SJCRH30 (cell line): ENCODE results near the gene PAX9. TPM values are rescaled to one million over a fixed set of nuclear protein-coding genes. Genes with fewer than 3 reads are reported as not detected.

ENCODE experiments used
- DNase-seq, 2 experiments: peaks; one replicate each; pipeline ENCODE4 v3.0.0-alpha.2; 2015 to 2020
- H3K27ac ChIP-seq: fragments of 250-450 bp; sonication (Bioruptor Pico); 2 replicates; pipeline ENCODE4 v1.5.1; 2020; ENCODE audit warnings: mild to moderate bottlenecking, moderate library complexity
- H3K27me3 ChIP-seq: fragments of 250-450 bp; sonication (Bioruptor Pico); 2 replicates; pipeline ENCODE4 v1.5.1; 2020; ENCODE audit warnings: mild to moderate bottlenecking, moderate library complexity
- H3K36me3 ChIP-seq: fragments of 250-450 bp; sonication (Bioruptor Pico); 2 replicates; pipeline ENCODE4 v1.5.1; 2020; ENCODE audit warnings: mild to moderate bottlenecking, moderate library complexity
- H3K4me1 ChIP-seq: fragments of 250-450 bp; sonication (Bioruptor Pico); 2 replicates; pipeline ENCODE4 v1.5.1; 2020; ENCODE audit warnings: mild to moderate bottlenecking, moderate library complexity
- H3K4me3 ChIP-seq: fragments of 250-450 bp; sonication (Bioruptor Pico); 2 replicates; pipeline ENCODE4 v1.5.1; 2020; ENCODE audit warnings: mild to moderate bottlenecking, moderate library complexity
- H3K9me3 ChIP-seq: fragments of 250-450 bp; sonication (Bioruptor Pico); replicated peaks from 2 replicates; pipeline ENCODE4 v1.5.1; 2020; ENCODE audit warnings: mild to moderate bottlenecking, moderate library complexity
- total RNA-seq: library from RNA; depleted of rRNA; stranded (reverse); fragments of >200 nt; shearing (Covaris generic); gene quantifications from 2 replicates; pipeline ENCODE4 v1.2.3, GENCODE V29; 2014; rRNA removed

Gene PAX9
- total RNA-seq, 1 experiment from 2014 or later, result not detected

DNA sequence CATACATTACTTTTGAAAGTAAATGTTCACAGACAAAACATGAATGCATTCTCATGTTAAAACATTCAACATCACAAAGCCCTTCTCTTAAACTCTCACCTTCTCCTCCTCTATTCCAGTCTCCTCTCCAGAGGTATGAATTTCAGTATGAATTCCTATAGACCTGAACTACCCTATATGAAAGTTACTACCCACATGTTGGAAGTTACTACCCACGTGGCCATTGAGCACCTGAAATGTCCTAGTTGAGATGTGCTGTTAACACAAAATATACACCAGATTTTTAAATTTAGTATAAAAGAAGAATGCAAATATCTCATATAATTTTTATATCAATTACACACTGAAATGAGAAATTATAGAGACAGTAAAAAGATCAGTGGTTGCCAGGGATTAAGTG, 60.2 kb downstream of the PAX9 start:
- DNase-seq, result no peak
- H3K36me3 ChIP-seq, result no peaks in the 10 kb centered on the region
- H3K4me1 ChIP-seq, result no peaks in the 10 kb centered on the region
- no peak overlapping the region for H3K4me3 ChIP-seq
- H3K27me3 ChIP-seq, result no peaks in the 10 kb centered on the region
- no peak overlapping the region for H3K27ac ChIP-seq
- no peaks in the 10 kb centered on the region for H3K9me3 ChIP-seq

DNA sequence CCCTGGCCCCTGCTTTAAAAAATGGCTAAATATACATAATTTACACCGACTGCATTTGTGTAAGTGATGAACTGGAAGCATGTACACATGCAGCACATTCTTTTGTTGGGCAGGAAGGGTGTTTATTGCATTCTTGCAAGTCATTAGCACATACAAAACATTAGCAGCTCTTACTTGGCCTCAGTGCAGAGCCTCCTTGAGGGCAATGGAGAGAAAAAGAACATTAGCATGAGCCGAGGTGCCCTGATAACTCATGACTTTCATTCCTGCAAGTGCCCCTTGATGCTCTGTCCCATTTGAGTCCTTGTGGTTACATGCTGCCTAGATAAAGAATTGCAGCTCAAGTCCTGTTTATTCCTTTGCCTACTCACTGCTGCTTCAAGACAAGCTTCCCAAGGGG, 61.9 kb downstream of the PAX9 start:
- Histone ChIP-seq H3K4me1 (no peaks in the 10 kb centered on the region), H3K36me3 (no peaks in the 10 kb centered on the region), H3K9me3 (no peaks in the 10 kb centered on the region), H3K27ac (no peak overlapping the region), H3K4me3 (no peak overlapping the region), H3K27me3 (no peaks in the 10 kb centered on the region)
- DNase-seq, result no peak

DNA sequence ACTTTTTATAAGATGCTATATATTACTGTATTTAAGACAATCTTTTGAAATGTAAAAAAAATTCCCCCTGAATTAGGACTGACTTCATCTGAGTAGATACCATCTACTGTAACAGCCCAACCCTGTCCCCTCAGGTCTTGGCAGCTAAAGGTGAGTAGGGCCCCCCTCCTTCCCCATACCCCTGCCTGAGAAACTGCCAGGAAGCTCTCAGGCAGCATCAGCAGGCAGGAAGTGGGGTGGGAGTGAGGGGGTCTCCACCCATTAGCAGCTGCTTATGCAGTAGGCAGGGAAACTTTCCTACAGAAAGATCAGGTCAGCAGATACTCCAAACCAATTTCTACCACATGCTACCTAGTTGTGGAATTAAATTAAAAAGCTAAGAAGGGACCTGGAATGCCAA, 62.5 kb downstream of the PAX9 start:
- no peaks in the 10 kb centered on the region for H3K4me1 ChIP-seq
- H3K27me3 ChIP-seq, result no peaks in the 10 kb centered on the region
- no peak overlapping the region for H3K4me3 ChIP-seq
- H3K27ac ChIP-seq, result no peak overlapping the region
- DNase-seq, result no peak
- no peaks in the 10 kb centered on the region for H3K36me3 ChIP-seq
- no peaks in the 10 kb centered on the region for H3K9me3 ChIP-seq

DNA sequence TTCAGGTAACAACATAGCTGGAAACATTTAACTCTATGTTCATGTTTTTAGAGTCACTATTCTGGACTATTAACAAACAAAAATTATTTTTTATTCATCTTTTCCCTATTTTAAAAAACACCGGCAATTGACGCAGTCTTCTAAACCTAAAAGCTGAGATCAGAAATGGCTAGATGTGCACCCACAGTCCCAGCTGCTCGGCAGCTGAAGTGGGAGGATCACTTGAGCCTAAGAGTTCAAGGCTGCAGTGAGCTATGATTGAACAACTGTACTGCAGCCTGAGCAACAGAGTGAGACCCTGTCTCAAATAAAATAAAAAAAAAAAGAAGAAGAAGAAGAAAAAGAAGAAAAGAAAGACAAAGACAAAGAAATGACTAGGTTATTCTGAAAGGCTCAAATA, 64.5 kb downstream of the PAX9 start:
- Histone ChIP-seq H3K27ac (no peak overlapping the region), H3K4me3 (no peak overlapping the region), H3K27me3 (no peaks in the 10 kb centered on the region), H3K36me3 (no peaks in the 10 kb centered on the region), H3K4me1 (no peaks in the 10 kb centered on the region), H3K9me3 (no peaks in the 10 kb centered on the region)
- no peak for DNase-seq

Other genes with a start within 250 kb of the PAX9 start
- gene NKX2-1, start 141.6 kb upstream of the PAX9 start, total RNA-seq, result not detected in 2 replicates
- gene NKX2-8, start 79.2 kb upstream of the PAX9 start, total RNA-seq, result not detected in 2 replicates